ENCODE results near the gene EEF1AKMT2.

The EEF1AKMT2 gene

GRCh38 chr10:124736491-124737136, 55.1 kb downstream of the EEF1AKMT2 start:
- DNase-seq = no peak

GRCh38 chr10:124735491-124736286, 56.0 kb downstream of the EEF1AKMT2 start:
- no peak for DNase-seq

GRCh38 chr10:124734311-124735166, 57.1 kb downstream of the EEF1AKMT2 start:
- DNase-seq = no peak

- DNase-seq = no peak
Measured at GRCh38 chr10:124733571-124734245, 58.0 kb downstream of the EEF1AKMT2 start.

- DNase-seq = no peak
Measured at GRCh38 chr10:124732931-124733570, 58.6 kb downstream of the EEF1AKMT2 start.

GRCh38 chr10:124731551-124731950, 60.1 kb downstream of the EEF1AKMT2 start:
- no peak for DNase-seq

GRCh38 chr10:124730790-124731189, 60.9 kb downstream of the EEF1AKMT2 start:
- no peak for DNase-seq

GRCh38 chr10:124728830-124729661, 62.6 kb downstream of the EEF1AKMT2 start:
- DNase-seq = no peak

GRCh38 chr10:124728071-124728829, 63.4 kb downstream of the EEF1AKMT2 start:
- no peak for DNase-seq

GRCh38 chr10:124727361-124727960, 64.2 kb downstream of the EEF1AKMT2 start:
- DNase-seq = no peak

- DNase-seq = no peak
Measured at GRCh38 chr10:124725791-124726190, 65.9 kb downstream of the EEF1AKMT2 start.

- DNase-seq = no peak
Measured at GRCh38 chr10:124725171-124725631, 66.5 kb downstream of the EEF1AKMT2 start.

- DNase-seq = no peak
Measured at GRCh38 chr10:124724279-124725027, 67.2 kb downstream of the EEF1AKMT2 start.

- no peak for DNase-seq
Measured at GRCh38 chr10:124723826-124724225, 67.9 kb downstream of the EEF1AKMT2 start.

GRCh38 chr10:124722798-124723783, 68.6 kb downstream of the EEF1AKMT2 start:
- no peak for DNase-seq

GRCh38 chr10:124721330-124722045, 70.2 kb downstream of the EEF1AKMT2 start:
- no peak for DNase-seq

GRCh38 chr10:124719213-124719851, 72.4 kb downstream of the EEF1AKMT2 start:
- peak; percentile 51 for DNase-seq

All from activated CD4-positive, alpha-beta T cell treated with anti-CD3 and anti-CD28 coated beads for 1 hour (primary cell).